BJ (cell line): ENCODE results near the gene CLIP3. TPM values are rescaled to one million over a fixed set of nuclear protein-coding genes. Genes with fewer than 3 reads are reported as not detected.
A peak's percentile ranks its signal among the peaks of the same experiment; 100 is the strongest.

Experiments
- CTCF ChIA-PET: fragments of 350-600 bp; formaldehyde crosslinking; extraction: SDS; loops from one replicate; lab custom pipeline; 2021; ENCODE audit warnings: antibody characterized with exemption, inconsistent platforms; lab: Yijun Ruan, JAX
- POLR2A ChIA-PET: fragments of 300-600 bp; sonication (Branson Sonifier 250); formaldehyde crosslinking; extraction: SDS; loops from one replicate; lab custom pipeline; 2021; ENCODE audit warnings: antibody characterized with exemption; lab: Charles Lee
- DNase-seq: peaks from one replicate; pipeline ENCODE4 v3.0.0-alpha.2; 2011; ENCODE audit warnings: low read depth
- H3K27me3 ChIP-seq: 2 replicates; pipeline ENCODE4 v1.6.0; 2011; ENCODE audit warnings: low read length; ENCODE audit not compliant: control insufficient read depth, insufficient read depth
- H3K36me3 ChIP-seq: 2 replicates; pipeline ENCODE4 v1.5.1; 2011; ENCODE audit warnings: low read length; ENCODE audit not compliant: control insufficient read depth, insufficient read depth
- H3K4me3 ChIP-seq: 2 replicates; pipeline ENCODE4 v1.5.1; 2011; ENCODE audit warnings: low read depth, mild to moderate bottlenecking, control low read depth, low read length
- polyA plus RNA-seq: library from polyadenylated mRNA; depleted of rRNA; stranded (reverse); fragments of >200 nt; gene quantifications from 2 replicates; pipeline ENCODE4 v1.2.3, GENCODE V29; 2011
- TF ChIP-seq, protein P1 (sequence below): IDR thresholded peaks from 2 replicates; pipeline ENCODE4 v1.5.1; 2011; ENCODE audit warnings: low read depth, mild to moderate bottlenecking, control low read depth, inconsistent platforms, low read length, moderate library complexity; ENCODE audit not compliant: insufficient read depth

Gene CLIP3
- polyA plus RNA-seq, 1 experiment = 23.9 TPM

DNA sequence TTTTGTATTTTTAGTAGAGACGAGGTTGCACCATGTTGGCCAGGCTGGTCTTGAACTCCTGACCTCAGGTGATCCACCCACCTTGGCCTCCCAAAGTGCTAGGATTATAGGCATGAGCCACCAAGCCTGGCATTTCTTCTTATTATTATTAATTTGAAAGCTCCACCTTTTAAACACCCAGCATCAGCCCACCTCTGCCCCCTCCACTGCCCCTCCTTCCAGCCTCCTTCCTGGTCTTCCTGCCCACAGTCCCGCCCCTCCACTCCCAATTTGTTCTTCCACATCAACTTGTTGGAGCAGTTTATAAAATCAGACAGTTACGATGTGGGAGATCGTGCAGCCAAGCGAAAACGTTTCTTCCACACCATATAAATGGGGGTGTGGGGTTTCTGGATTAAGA lies 7.8 kb upstream of the CLIP3 start:
- POLR2A ChIA-PET = no interaction called here
- H3K36me3 ChIP-seq = peaks cover 1% of the 10 kb centered on the region
- DNase-seq = no peak
- TF ChIP-seq, protein P1, sequence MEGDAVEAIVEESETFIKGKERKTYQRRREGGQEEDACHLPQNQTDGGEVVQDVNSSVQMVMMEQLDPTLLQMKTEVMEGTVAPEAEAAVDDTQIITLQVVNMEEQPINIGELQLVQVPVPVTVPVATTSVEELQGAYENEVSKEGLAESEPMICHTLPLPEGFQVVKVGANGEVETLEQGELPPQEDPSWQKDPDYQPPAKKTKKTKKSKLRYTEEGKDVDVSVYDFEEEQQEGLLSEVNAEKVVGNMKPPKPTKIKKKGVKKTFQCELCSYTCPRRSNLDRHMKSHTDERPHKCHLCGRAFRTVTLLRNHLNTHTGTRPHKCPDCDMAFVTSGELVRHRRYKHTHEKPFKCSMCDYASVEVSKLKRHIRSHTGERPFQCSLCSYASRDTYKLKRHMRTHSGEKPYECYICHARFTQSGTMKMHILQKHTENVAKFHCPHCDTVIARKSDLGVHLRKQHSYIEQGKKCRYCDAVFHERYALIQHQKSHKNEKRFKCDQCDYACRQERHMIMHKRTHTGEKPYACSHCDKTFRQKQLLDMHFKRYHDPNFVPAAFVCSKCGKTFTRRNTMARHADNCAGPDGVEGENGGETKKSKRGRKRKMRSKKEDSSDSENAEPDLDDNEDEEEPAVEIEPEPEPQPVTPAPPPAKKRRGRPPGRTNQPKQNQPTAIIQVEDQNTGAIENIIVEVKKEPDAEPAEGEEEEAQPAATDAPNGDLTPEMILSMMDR = no peak
- CTCF ChIA-PET = no interaction called here
- no peak overlapping the region for H3K4me3 ChIP-seq
- no peaks in the 10 kb centered on the region for H3K27me3 ChIP-seq

DNA sequence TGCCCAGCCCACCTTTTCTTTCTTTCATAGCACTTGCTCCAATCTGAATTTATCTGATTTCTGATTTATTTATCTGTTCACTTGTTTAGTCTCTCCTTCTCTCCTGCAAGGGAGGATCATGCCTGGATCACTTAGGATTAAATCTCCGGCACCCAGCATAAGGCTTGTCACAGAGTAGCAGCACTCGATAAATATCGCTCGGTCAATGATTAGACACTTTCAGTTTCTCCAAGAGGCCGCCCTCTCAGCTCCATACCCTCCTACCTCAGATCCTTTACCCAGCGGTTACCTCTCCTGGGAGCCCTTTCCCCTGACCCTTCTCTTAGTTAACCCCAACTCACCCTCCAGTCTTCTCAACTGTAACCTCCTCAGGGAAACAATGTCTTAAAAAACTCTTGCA lies 1.4 kb downstream of the CLIP3 start:
- DNase-seq = no peak
- CTCF ChIA-PET = interaction anchor here (2.2 kb wide), 1 partner anchor 11 kb away, joined by 7 read pairs; no protein-coding TSS in a partner anchor
- Histone ChIP-seq H3K4me3 (no peak overlapping the region), H3K27me3 (no peaks in the 10 kb centered on the region), H3K36me3 (peaks cover 13% of the 10 kb centered on the region)
- TF ChIP-seq, protein P1 = no peak
- POLR2A ChIA-PET = no interaction called here

DNA sequence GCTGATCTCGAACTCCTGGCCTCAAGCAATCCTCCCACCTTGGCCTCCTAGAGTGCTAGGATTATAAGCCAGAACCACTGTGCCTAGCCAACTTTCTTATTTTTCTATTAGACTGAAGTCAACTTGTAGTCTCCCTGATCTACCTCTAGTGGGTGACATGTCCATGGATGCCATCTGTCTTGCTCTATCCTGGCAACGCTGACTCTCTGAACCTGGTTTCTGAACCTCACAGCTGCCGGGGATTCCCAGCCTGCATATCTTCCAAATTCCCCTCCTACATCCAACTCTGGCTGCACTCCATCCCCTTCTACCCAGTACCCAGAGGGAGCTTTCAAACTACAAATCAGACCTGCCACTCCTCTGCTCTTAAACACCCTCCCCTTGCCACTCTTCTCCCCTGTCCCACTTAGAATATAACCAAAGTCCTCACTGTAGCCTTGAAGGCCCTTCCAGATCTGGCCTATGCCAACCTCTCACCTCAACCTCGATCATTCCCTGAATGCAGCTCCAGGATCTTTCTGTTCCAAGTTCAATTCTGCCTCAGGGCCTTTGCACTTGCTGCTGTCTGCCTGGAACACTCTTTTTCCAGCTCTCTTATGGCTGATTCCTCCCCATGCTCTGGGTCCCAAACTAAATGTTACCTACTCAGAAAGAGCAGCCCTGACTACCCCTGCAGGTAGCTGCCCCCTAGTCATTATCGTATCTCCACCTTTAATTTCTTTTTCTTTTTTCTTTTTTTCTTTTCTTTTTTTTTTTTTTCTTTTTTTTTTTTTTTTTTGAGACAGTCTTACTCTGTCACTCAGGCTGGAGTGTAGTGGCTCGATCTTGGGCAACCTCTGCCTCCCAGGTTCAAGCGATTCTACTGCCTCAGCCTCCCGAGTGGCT lies 2.2 kb downstream of the CLIP3 start:
- Histone ChIP-seq H3K27me3 (no peaks in the 10 kb centered on the region), H3K4me3 (no peak overlapping the region), H3K36me3 (peaks cover 19% of the 10 kb centered on the region)
- ChIA-PET POLR2A (no interaction called here), CTCF (interaction anchor here (1.0 to 1.2 kb wide), 2 partner anchors 10 to 16 kb away, joined by 3 read pairs; partner anchors contain the start of gene ALKBH6)
- DNase-seq = no peak
- TF ChIP-seq, protein P1 = peak; percentile 41

DNA sequence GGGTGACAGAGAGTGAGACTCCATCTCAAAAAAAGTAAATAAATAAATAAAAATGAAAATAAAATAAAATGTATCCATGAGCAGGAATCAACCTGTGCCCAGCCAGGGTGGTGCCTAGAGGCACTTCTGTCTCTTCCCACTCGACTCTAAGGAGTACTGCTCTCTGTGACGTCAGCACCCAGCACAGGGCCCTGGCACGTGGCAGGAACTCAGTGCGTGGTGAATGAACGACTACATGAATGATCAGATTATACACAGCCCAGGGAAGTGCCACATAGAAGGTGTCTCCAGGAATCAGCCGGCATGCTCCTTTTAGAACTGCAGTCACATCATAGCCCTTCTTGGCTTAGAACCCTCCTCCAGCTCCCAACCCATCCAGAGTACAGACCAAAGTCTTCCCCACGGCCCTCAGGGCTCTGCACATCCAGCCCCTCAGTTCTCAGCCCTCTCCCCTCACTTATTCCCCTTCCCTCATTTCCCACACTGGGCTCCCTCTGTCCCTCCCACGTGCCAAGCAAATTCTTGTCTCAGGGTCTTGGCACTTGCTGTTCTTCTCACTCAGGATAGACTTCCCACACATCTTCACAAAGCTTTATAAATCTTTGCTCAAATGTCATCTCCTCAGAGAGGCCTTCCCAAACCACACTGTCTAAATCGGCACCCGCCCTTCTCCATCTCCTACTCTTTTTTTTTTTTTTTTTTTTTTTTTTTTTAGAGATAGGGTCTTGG lies 4.2 kb downstream of the CLIP3 start:
- ChIA-PET POLR2A (no interaction called here), CTCF (interaction anchor here (0.6 to 1.3 kb wide), 2 partner anchors 13 to 15 kb away, joined by 3 read pairs; partner anchors contain the start of gene ALKBH6)
- Histone ChIP-seq H3K4me3 (no peak overlapping the region), H3K36me3 (peaks cover 33% of the 10 kb centered on the region), H3K27me3 (no peaks in the 10 kb centered on the region)
- TF ChIP-seq, protein P1 = no peak
- DNase-seq = no peak

DNA sequence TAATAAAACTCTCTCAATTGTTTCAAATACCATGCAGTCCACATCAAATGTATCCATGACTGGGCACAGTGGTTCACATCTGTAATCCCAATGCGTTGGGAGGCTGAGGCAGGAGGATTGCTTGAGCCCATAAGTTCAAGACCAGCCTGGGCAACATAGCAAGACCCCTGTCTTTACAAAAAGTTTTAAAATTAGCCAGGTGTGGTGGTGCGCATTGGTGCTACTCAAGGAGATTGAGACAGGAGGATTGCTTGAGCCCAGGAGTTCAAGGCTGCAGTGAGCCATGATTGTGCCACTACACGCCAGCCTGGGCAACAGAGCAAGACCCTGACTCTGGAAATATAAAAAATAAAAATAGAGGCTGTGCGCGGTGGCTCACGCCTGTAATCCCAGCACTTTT lies 5.0 kb downstream of the CLIP3 start:
- Histone ChIP-seq H3K27me3 (no peaks in the 10 kb centered on the region), H3K4me3 (no peak overlapping the region), H3K36me3 (peaks cover 34% of the 10 kb centered on the region)
- ChIA-PET POLR2A (no interaction called here), CTCF (interaction anchor here (1.3 kb wide), 1 partner anchor 14 kb away, joined by 3 read pairs; the partner anchor contains the start of gene ALKBH6)
- no peak for DNase-seq
- TF ChIP-seq, protein P1 = no peak
